ENCODE results near the gene ITGB2. TPM values are rescaled to one million over a fixed set of nuclear protein-coding genes. Genes with fewer than 3 reads are reported as not detected.

Gene ITGB2
- total RNA-seq, 1 donor from 2014 or later = 6.9 TPM

DNA sequence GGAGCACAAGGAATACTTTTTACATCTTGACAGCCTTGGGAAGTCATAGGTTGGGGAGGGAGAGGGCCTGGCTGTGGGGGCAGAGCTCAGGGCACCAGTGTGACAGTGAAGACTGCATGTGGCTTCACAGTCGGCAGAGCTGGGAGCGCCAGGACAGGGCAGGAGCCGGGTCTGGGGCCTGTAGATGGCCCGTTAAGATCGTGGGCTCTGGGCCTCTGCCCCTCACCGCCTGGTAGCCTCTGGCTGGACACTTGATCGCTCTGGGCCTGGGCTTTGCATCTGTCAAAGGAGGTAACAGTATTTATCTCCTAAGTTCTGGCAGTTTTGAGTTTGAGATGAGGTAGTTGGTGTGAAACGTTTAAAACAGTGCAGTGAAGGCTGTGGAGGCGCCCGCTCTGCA lies 23.9 kb upstream of the ITGB2 start:
- no peaks in the 10 kb centered on the region for H3K27me3 ChIP-seq (ENCODE audit: control insufficient read depth, insufficient read depth, low read length)
- TF ChIP-seq, protein P1, sequence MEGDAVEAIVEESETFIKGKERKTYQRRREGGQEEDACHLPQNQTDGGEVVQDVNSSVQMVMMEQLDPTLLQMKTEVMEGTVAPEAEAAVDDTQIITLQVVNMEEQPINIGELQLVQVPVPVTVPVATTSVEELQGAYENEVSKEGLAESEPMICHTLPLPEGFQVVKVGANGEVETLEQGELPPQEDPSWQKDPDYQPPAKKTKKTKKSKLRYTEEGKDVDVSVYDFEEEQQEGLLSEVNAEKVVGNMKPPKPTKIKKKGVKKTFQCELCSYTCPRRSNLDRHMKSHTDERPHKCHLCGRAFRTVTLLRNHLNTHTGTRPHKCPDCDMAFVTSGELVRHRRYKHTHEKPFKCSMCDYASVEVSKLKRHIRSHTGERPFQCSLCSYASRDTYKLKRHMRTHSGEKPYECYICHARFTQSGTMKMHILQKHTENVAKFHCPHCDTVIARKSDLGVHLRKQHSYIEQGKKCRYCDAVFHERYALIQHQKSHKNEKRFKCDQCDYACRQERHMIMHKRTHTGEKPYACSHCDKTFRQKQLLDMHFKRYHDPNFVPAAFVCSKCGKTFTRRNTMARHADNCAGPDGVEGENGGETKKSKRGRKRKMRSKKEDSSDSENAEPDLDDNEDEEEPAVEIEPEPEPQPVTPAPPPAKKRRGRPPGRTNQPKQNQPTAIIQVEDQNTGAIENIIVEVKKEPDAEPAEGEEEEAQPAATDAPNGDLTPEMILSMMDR (IDR thresholded peaks at IDR 0.05; ENCODE audit: insufficient read depth, low read length, poor library complexity, severe bottlenecking) = no peak
- H3K36me3 ChIP-seq (ENCODE audit: control insufficient read depth, insufficient read depth, low read length) = no peaks in the 10 kb centered on the region
- DNase-seq (ENCODE audit: low read depth) = no peak
- no peak overlapping the region for H3K4me3 ChIP-seq (ENCODE audit: low read depth, low read length)

DNA sequence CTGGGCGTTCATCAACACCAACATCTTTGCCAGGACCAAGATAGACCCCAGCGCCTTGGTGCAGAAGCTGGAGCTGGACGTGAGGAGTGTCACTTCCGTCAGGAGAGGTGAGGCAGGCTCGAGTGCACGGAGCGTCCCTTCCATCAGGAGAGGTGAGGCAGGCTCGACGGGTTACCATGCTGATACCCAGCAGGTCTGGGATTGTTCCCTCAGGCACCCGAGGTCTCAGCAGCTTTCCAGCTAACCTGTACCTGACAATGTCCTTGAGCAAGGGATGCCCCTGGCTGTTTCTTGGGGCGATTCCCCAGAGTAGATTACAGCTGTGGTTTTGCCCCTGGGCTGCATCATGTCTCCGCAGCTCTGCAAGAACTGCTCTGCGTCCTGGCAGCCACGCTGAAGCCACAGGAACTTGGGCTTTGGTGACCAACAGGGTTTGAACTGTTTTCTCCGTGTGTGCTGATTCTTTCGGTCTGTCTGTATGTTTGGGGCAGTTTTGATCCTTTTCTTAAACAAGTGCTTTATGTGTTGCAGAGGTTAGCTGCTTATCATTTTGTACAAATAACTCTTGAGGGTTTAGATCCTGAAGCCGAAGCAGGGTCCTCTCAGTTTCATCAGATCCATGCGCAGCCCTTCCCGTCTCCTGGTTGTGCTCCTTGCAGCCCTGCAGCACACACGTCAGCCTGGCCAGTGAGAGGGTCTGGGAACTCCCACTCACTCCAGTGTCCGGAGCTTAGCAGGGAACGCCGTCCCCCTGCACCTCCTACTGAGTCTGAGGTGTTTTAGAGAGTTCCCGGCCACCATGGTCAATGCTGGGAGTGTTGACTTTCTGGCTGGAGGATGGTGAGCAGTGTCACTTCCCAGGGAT lies 23.2 kb upstream of the ITGB2 start:
- no peaks in the 10 kb centered on the region for H3K36me3 ChIP-seq (ENCODE audit: control insufficient read depth, insufficient read depth, low read length)
- H3K27me3 ChIP-seq (ENCODE audit: control insufficient read depth, insufficient read depth, low read length) = no peaks in the 10 kb centered on the region
- DNase-seq (ENCODE audit: low read depth) = no peak
- TF ChIP-seq, protein P1 (IDR thresholded peaks at IDR 0.05; ENCODE audit: insufficient read depth, low read length, poor library complexity, severe bottlenecking) = no peak
- H3K4me3 ChIP-seq (ENCODE audit: low read depth, low read length) = no peak overlapping the region

DNA sequence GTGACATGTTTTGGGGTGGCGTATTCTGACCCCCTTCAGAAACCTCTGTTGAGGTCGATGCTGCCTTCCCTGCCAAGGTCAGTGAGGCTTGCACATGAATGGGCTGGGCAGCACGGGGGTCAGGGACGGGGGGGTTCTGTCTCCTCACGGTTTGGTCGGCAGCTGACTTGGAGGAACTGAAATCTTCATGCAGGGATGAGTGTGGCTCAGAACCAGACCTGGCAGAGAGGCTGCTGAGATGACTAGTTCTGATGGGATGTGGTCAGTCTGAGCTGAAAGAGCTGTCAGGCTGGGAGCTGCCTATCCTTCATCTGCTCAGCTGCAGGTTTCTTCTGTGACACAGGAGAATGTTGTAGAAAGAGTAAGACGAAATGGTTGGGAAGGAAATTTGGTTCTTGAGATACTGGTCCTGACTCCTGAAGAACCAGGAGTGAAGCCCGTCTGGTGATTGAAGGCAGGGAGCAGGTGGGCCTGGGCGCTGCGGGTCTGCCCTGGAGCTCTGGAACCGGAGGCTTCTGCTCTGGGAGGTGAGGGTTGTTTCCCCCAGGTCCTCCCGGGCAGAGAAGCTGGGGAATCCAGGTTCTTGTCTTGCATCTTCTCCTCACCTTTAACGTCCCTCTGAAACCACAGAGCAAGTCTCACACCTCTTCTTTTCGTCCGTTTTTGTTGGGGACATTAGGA lies 22.4 kb upstream of the ITGB2 start:
- H3K4me3 ChIP-seq (ENCODE audit: low read depth, low read length) = no peak overlapping the region
- TF ChIP-seq, protein P1 (IDR thresholded peaks at IDR 0.05; ENCODE audit: insufficient read depth, low read length, poor library complexity, severe bottlenecking) = no peak
- DNase-seq (ENCODE audit: low read depth) = no peak
- H3K27me3 ChIP-seq (ENCODE audit: control insufficient read depth, insufficient read depth, low read length) = no peaks in the 10 kb centered on the region
- no peaks in the 10 kb centered on the region for H3K36me3 ChIP-seq (ENCODE audit: control insufficient read depth, insufficient read depth, low read length)

DNA sequence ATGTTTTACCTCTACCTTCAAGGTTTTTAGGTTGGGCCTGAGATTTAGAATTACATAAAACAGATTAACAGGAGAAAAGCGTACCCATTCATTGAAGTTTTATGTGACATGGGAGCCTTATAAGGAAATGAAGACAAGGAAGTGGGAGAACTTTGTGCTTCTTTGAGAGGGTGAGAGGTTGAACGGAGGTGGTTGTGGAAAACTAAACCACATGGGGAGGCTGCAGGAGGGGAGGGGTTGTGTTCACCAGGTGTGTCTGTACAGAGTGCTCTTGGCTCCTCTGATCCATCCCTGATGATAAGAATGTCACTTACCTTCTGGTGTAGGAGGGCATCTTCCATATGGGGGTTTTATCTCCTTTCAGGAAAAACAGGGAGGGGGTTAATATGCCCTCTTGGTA lies 21.9 kb upstream of the ITGB2 start:
- DNase-seq (ENCODE audit: low read depth) = no peak
- no peaks in the 10 kb centered on the region for H3K36me3 ChIP-seq (ENCODE audit: control insufficient read depth, insufficient read depth, low read length)
- H3K4me3 ChIP-seq (ENCODE audit: low read depth, low read length) = no peak overlapping the region
- no peaks in the 10 kb centered on the region for H3K27me3 ChIP-seq (ENCODE audit: control insufficient read depth, insufficient read depth, low read length)
- TF ChIP-seq, protein P1 (IDR thresholded peaks at IDR 0.05; ENCODE audit: insufficient read depth, low read length, poor library complexity, severe bottlenecking) = no peak

DNA sequence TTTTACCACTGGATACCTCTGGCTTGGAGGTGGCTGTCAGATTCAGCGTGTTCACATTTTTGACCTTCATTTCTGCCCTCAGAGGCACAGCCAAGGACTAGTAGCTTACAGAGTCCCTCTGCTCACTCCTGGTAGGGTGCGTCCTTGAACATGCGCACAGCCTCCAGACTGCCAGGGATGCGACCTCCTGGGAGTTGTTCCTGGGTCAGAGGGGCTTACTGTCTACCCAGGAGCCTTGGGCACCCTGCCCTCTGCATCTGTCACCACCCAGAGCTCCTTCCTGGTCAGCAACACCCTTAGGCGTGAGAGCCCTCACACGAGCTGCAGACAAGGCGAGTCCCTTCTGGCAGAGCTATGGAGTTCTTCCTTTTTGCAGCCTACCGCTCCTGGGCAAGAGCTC lies 20.9 kb upstream of the ITGB2 start:
- Histone ChIP-seq H3K4me3 (ENCODE audit: low read depth, low read length) (no peak overlapping the region), H3K36me3 (ENCODE audit: control insufficient read depth, insufficient read depth, low read length) (no peaks in the 10 kb centered on the region), H3K27me3 (ENCODE audit: control insufficient read depth, insufficient read depth, low read length) (no peaks in the 10 kb centered on the region)
- TF ChIP-seq, protein P1 (IDR thresholded peaks at IDR 0.05; ENCODE audit: insufficient read depth, low read length, poor library complexity, severe bottlenecking) = no peak
- no peak for DNase-seq (ENCODE audit: low read depth)

Data from kidney epithelial cell (primary cell).